Measurements from ENCODE around the gene IL9.

GRCh38 chr5:135880801-135881200, 14.8 kb downstream of the IL9 start:
- TF ChIP-seq, protein P1, sequence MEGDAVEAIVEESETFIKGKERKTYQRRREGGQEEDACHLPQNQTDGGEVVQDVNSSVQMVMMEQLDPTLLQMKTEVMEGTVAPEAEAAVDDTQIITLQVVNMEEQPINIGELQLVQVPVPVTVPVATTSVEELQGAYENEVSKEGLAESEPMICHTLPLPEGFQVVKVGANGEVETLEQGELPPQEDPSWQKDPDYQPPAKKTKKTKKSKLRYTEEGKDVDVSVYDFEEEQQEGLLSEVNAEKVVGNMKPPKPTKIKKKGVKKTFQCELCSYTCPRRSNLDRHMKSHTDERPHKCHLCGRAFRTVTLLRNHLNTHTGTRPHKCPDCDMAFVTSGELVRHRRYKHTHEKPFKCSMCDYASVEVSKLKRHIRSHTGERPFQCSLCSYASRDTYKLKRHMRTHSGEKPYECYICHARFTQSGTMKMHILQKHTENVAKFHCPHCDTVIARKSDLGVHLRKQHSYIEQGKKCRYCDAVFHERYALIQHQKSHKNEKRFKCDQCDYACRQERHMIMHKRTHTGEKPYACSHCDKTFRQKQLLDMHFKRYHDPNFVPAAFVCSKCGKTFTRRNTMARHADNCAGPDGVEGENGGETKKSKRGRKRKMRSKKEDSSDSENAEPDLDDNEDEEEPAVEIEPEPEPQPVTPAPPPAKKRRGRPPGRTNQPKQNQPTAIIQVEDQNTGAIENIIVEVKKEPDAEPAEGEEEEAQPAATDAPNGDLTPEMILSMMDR (IDR thresholded peaks at IDR 0.05): no peak
- TF ChIP-seq POLR2A (IDR thresholded peaks at IDR 0.05): no peak
